H54 (cell line): ENCODE data around the gene MAP1LC3B2.

Experiments
- DNase-seq: peaks from one replicate; pipeline ENCODE4 v3.0.0; 2011; ENCODE audit warnings: low spot score, mixed read lengths; ENCODE audit not compliant: insufficient read length
- FAIRE-seq: peaks from 3 replicates; lab custom pipeline; 2011; peaks lifted over from hg19 to GRCh38; lab: Jason Lieb, UNC
- POLR2A ChIP-seq: IDR thresholded peaks from 2 replicates; pipeline ENCODE4 v1.6.1; 2011; ENCODE audit warnings: low read depth, mild to moderate bottlenecking, low read length

MAP1LC3B2 gene

GRCh38 chr12:116582610-116583009 is 23.4 kb downstream of the MAP1LC3B2 start:
- FAIRE-seq (no peak), DNase-seq (no peak)
- no peak for TF ChIP-seq POLR2A

GRCh38 chr12:116583129-116583694 is 24.0 kb downstream of the MAP1LC3B2 start:
- FAIRE-seq (no peak), DNase-seq (no peak)
- TF ChIP-seq POLR2A: no peak

GRCh38 chr12:116587270-116587669 is 28.1 kb downstream of the MAP1LC3B2 start:
- no peak for TF ChIP-seq POLR2A
- FAIRE-seq: no peak
- no peak for DNase-seq

GRCh38 chr12:116588390-116589028 is 29.3 kb downstream of the MAP1LC3B2 start:
- FAIRE-seq: no peak
- no peak for TF ChIP-seq POLR2A
- no peak for DNase-seq

- DNase-seq (no peak), FAIRE-seq (no peak)
- TF ChIP-seq POLR2A: no peak
Observed at GRCh38 chr12:116589581-116589980, 30.4 kb downstream of the MAP1LC3B2 start.

- no peak for FAIRE-seq
- no peak for TF ChIP-seq POLR2A
- DNase-seq: no peak
Observed at GRCh38 chr12:116590561-116590960, 31.4 kb downstream of the MAP1LC3B2 start.

GRCh38 chr12:116591855-116592637 is 32.9 kb downstream of the MAP1LC3B2 start:
- no peak for TF ChIP-seq POLR2A
- FAIRE-seq (no peak), DNase-seq (no peak)

GRCh38 chr12:116592731-116593130 is 33.5 kb downstream of the MAP1LC3B2 start:
- FAIRE-seq (no peak), DNase-seq (no peak)
- TF ChIP-seq POLR2A: no peak

- TF ChIP-seq POLR2A: no peak
- FAIRE-seq: no peak
- DNase-seq: no peak
Observed at GRCh38 chr12:116594325-116595038, 35.3 kb downstream of the MAP1LC3B2 start.

- no peak for FAIRE-seq
- no peak for TF ChIP-seq POLR2A
- DNase-seq: no peak
Observed at GRCh38 chr12:116595186-116595585, 36.0 kb downstream of the MAP1LC3B2 start.

- DNase-seq: no peak
- FAIRE-seq: no peak
- no peak for TF ChIP-seq POLR2A
Observed at GRCh38 chr12:116595672-116596071, 36.5 kb downstream of the MAP1LC3B2 start.

GRCh38 chr12:116597886-116598285 is 38.7 kb downstream of the MAP1LC3B2 start:
- TF ChIP-seq POLR2A: no peak
- FAIRE-seq (no peak), DNase-seq (no peak)

- no peak for TF ChIP-seq POLR2A
- FAIRE-seq (no peak), DNase-seq (no peak)
Observed at GRCh38 chr12:116598311-116599284, 39.4 kb downstream of the MAP1LC3B2 start.
